PC-3 (cell line): ENCODE measurements around the gene TAF3. TPM values are rescaled to one million over a fixed set of nuclear protein-coding genes. Genes with fewer than 3 reads are reported as not detected.

Experiments used
- ATAC-seq: fragments of 200-7000 bp; cut with Tn5 transposase; 2 replicates; pipeline ENCODE4 v1.9.1; 2020; ENCODE audit warnings: mild to moderate bottlenecking, moderate library complexity
- BruUV-seq: library from RNA; stranded (reverse); fragments of 400-500 nt; replicated peaks from 2 replicates; lab custom pipeline; 2021; lab: Mats Ljungman, UMichigan
- CTCF ChIA-PET: fragments of 300-600 bp; sonication (Branson Sonifier 250); formaldehyde crosslinking; loops from one replicate; lab custom pipeline; 2022; ENCODE audit warnings: antibody characterized with exemption; lab: Charles Lee
- POLR2A ChIA-PET: fragments of 300-600 bp; sonication (Branson Sonifier 250); formaldehyde crosslinking; loops from one replicate; lab custom pipeline; 2022; ENCODE audit warnings: antibody characterized with exemption; ENCODE audit not compliant: unreplicated experiment; lab: Charles Lee
- DNase-seq: peaks from one replicate; pipeline ENCODE4 v3.0.0-alpha.2; 2015
- H2AFZ ChIP-seq: fragments of 300-600 bp; sonication (generic); 2 replicates; pipeline ENCODE4 v1.6.0; 2016; ENCODE audit warnings: antibody characterized with exemption, low read length
- H3F3A ChIP-seq: fragments of 300-600 bp; sonication (generic); one replicate; pipeline ENCODE4 v1.6.0; 2017; ENCODE audit warnings: antibody characterized with exemption, low read length, control low read depth, mild to moderate bottlenecking; ENCODE audit not compliant: unreplicated experiment
- H3K27ac ChIP-seq: fragments of 300-600 bp; sonication (generic); 2 replicates; pipeline ENCODE4 v1.5.1; 2016; ENCODE audit warnings: mild to moderate bottlenecking, low read length
- H3K27me3 ChIP-seq: fragments of 300-600 bp; sonication (generic); 2 replicates; pipeline ENCODE4 v1.6.1; 2016; ENCODE audit warnings: low read length, mixed read lengths
- H3K36me3 ChIP-seq: fragments of 300-600 bp; sonication (generic); 2 replicates; pipeline ENCODE4 v1.6.1; 2016; ENCODE audit warnings: low read depth, mixed run types, low read length, mixed read lengths
- H3K4me1 ChIP-seq: fragments of 300-600 bp; sonication (generic); 2 replicates; pipeline ENCODE4 v1.5.1; 2016; ENCODE audit warnings: low read length; ENCODE audit not compliant: insufficient read depth
- H3K4me2 ChIP-seq: fragments of 300-600 bp; sonication (generic); 2 replicates; pipeline ENCODE4 v1.6.0; 2016; ENCODE audit warnings: low read length
- H3K4me3 ChIP-seq: fragments of 300-600 bp; sonication (generic); 2 replicates; pipeline ENCODE4 v1.5.1; 2016; ENCODE audit warnings: mild to moderate bottlenecking, low read length, mixed read lengths
- H3K79me2 ChIP-seq: fragments of 300-600 bp; sonication (generic); 2 replicates; pipeline ENCODE4 v1.6.1; 2017; ENCODE audit warnings: low read length, mixed read lengths
- H3K9ac ChIP-seq: fragments of 300-600 bp; sonication (generic); 2 replicates; pipeline ENCODE4 v1.6.0; 2016; ENCODE audit warnings: mild to moderate bottlenecking, low read length
- H3K9me2 ChIP-seq: fragments of 300-600 bp; sonication (generic); replicated peaks from 2 replicates; pipeline ENCODE4 v1.6.1; 2016; ENCODE audit warnings: mixed run types, low read length, mixed read lengths
- H3K9me3 ChIP-seq: fragments of 300-600 bp; sonication (generic); 2 replicates; pipeline ENCODE4 v1.6.1; 2016; ENCODE audit warnings: low read length, mixed read lengths
- H4K20me1 ChIP-seq: fragments of 300-600 bp; sonication (generic); 2 replicates; pipeline ENCODE4 v1.6.1; 2016; ENCODE audit warnings: low read length, mixed read lengths
- CTCF ChIP-seq: fragments of 300-600 bp; sonication (generic); conservative IDR thresholded peaks from 2 replicates; pipeline ENCODE4 v1.5.1; 2017; ENCODE audit warnings: antibody characterized with exemption, low read depth, mild to moderate bottlenecking, low read length
- EZH2 ChIP-seq: fragments of 300-600 bp; sonication (generic); IDR thresholded peaks from one replicate; pipeline ENCODE4 v1.6.1; 2017; ENCODE audit warnings: antibody characterized with exemption, mild to moderate bottlenecking, low read length; ENCODE audit not compliant: unreplicated experiment
- EZH2phosphoT487 ChIP-seq: fragments of 300-600 bp; sonication (generic); IDR thresholded peaks from 2 replicates; pipeline ENCODE4 v1.6.1; 2018; ENCODE audit warnings: mild to moderate bottlenecking, antibody characterized with exemption, low read length, borderline replicate concordance
- intact Hi-C: fragments of 100-400 bp; cut with micrococcal nuclease; formaldehyde crosslinking; loops from 2 replicates; pipeline ENCODE4 v1.9.0; 2023
- total RNA-seq: library from RNA; depleted of rRNA; stranded (reverse); fragments of >200 nt; gene quantifications from 2 replicates; pipeline ENCODE4 v1.2.3, GENCODE V29; 2014

TAF3 gene
- total RNA-seq, 1 experiment from 2014 or later = 2.0 TPM

- Histone ChIP-seq H3K9ac (no peak overlapping the region), H3K27ac (no peak overlapping the region), H3K9me2 (no peaks in the 10 kb centered on the region), H3K79me2 (no peaks in the 10 kb centered on the region), H3K4me1 (no peaks in the 10 kb centered on the region), H3K9me3 (no peaks in the 10 kb centered on the region), H3K36me3 (no peaks in the 10 kb centered on the region), H4K20me1 (no peaks in the 10 kb centered on the region), H3K27me3 (no peaks in the 10 kb centered on the region), H3F3A (no peaks in the 10 kb centered on the region), H3K4me3 (no peak overlapping the region), H3K4me2 (no peak overlapping the region), H2AFZ (no peak overlapping the region)
- POLR2A ChIA-PET = no interaction called here
- DNase-seq (no peak), ATAC-seq (no peak)
- CTCF ChIA-PET = no interaction called here
- intact Hi-C loops = no loop called here
- TF ChIP-seq EZH2phosphoT487 = no peak
- no peak for TF ChIP-seq EZH2
- TF ChIP-seq CTCF = no peak
- BruUV-seq = no TSS peak
Measured at GRCh38 chr10:7968510-7969112, 150.3 kb downstream of the TAF3 start.

- Histone ChIP-seq H3K9me3 (no peaks in the 10 kb centered on the region), H3K9ac (no peak overlapping the region), H3K27me3 (no peaks in the 10 kb centered on the region), H3K79me2 (no peaks in the 10 kb centered on the region), H3K27ac (no peak overlapping the region), H3K4me1 (no peaks in the 10 kb centered on the region), H4K20me1 (no peaks in the 10 kb centered on the region), H3K4me3 (no peak overlapping the region), H3K36me3 (no peaks in the 10 kb centered on the region), H2AFZ (no peak overlapping the region), H3F3A (no peaks in the 10 kb centered on the region), H3K9me2 (no peaks in the 10 kb centered on the region), H3K4me2 (no peak overlapping the region)
- TF ChIP-seq EZH2phosphoT487 (no peak), CTCF (no peak), EZH2 (no peak)
- no peak for ATAC-seq
- POLR2A ChIA-PET = no interaction called here
- intact Hi-C loops = no loop called here
- DNase-seq = no peak
- BruUV-seq = no TSS peak
- CTCF ChIA-PET = no interaction called here
Measured at GRCh38 chr10:7969623-7970022, 151.3 kb downstream of the TAF3 start.

- no peak overlapping the region for H3K4me3 ChIP-seq
- no peaks in the 10 kb centered on the region for H3K27me3 ChIP-seq
- H3K9me2 ChIP-seq = no peaks in the 10 kb centered on the region
- H3K4me1 ChIP-seq = no peaks in the 10 kb centered on the region
- no peak for DNase-seq
- no peaks in the 10 kb centered on the region for H3F3A ChIP-seq
- ChIA-PET CTCF (no interaction called here), POLR2A (no interaction called here)
- no peaks in the 10 kb centered on the region for H3K36me3 ChIP-seq
- no peak for TF ChIP-seq CTCF
- no peak for TF ChIP-seq EZH2
- TF ChIP-seq EZH2phosphoT487 = no peak
- no peak overlapping the region for H3K4me2 ChIP-seq
- H3K9ac ChIP-seq = no peak overlapping the region
- no peaks in the 10 kb centered on the region for H4K20me1 ChIP-seq
- no peaks in the 10 kb centered on the region for H3K9me3 ChIP-seq
- H3K79me2 ChIP-seq = no peaks in the 10 kb centered on the region
- H2AFZ ChIP-seq = no peak overlapping the region
- no peak overlapping the region for H3K27ac ChIP-seq
- no peak for ATAC-seq
- no TSS peak for BruUV-seq
- intact Hi-C loops = no loop called here
Measured at GRCh38 chr10:7971949-7972348, 153.6 kb downstream of the TAF3 start.
